Right kidney (tissue), 1 donor: ENCODE results near the gene PCNX1.

Source experiments
- DNase-seq: peaks from one replicate; pipeline ENCODE4 v3.0.0-alpha.2; 2016

PCNX1 gene

DNA sequence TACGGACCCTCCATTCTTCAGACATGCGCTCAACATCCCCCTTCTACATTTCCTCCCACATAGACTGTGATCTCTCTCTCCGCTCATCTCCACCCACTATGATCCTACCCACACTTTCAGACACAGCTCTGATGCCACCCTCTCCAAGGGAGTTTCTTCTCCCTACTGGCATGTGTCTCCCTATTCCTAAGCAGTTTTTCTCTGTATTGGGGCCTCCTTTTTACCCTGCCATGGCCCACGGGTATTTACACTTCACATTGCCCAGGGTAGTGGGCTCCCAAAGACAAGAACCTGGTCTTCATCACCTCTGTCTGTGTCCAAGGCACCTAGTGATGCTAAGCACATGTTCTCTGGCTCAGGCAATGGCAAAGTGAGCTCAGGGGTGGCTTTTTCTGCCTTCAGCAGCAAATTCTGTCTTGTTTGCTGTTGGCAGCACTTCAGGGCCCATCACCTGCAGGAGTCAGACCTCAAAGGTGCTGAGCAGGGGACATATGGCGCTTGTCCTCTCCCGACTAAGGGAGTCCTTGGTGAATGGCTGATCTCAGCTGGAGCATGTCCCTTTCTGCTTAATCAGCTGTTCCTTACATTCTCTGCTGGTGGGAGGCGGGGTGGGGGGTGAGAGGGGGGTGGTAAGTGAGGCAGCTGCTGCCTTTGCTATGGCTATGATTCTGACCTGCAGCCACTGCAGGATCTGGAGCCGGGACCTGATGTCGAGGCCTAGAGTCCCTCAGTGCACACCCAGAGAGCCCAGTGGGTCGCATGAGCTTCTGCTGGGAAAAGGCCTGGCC, 256.8 kb downstream of the PCNX1 start:
- DNase-seq, result no peak
